GM12872 (cell line): ENCODE measurements around the gene PDLIM7.

Experiments used
- CTCF ChIP-seq: IDR thresholded peaks from 3 replicates; pipeline ENCODE4 v1.5.1; 2011; ENCODE audit warnings: low read depth, mild to moderate bottlenecking, low read length, moderate library complexity; ENCODE audit not compliant: insufficient read depth

The PDLIM7 gene

GRCh38 chr5:177471610-177472356, 25.6 kb downstream of the PDLIM7 start:
- TF ChIP-seq CTCF, result no peak

GRCh38 chr5:177470759-177471536, 26.5 kb downstream of the PDLIM7 start:
- no peak for TF ChIP-seq CTCF

GRCh38 chr5:177469750-177470525, 27.5 kb downstream of the PDLIM7 start:
- no peak for TF ChIP-seq CTCF

- TF ChIP-seq CTCF, result no peak
These were observed 28.4 kb downstream of the PDLIM7 start for GRCh38 chr5:177468685-177469628.

DNA sequence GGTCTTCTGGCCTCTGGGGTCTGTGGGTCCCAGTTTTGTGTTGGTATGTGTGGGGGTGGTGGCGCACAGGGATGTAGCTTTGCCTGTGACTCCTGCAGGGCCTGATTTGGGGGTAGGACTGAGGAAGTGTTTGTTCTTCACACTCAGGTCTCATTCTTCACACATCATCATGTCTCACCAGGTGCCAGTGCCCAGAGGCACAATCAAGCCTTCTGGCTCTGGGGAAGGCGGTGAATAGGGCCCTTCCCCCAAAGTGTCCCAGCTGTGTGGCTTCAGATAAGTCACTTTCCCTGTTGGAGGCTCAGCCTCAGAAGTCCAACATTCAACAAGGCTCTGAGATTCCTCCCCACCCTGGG, 29.1 kb downstream of the PDLIM7 start:
- no peak for TF ChIP-seq CTCF

- no peak for TF ChIP-seq CTCF
These were observed 30.0 kb downstream of the PDLIM7 start for GRCh38 chr5:177467436-177467835.
